Suprapubic skin (tissue), 2 donors: Measurements from ENCODE around the gene HASPIN.

Experiments used
- EP300 ChIP-seq: sonication (generic); formaldehyde crosslinking; IDR thresholded peaks from one replicate; pipeline ENCODE4 v1.6.1; 2017; ENCODE audit warnings: antibody characterized with exemption
- POLR2A ChIP-seq, 2 donors: fragments of 450-650 bp; IDR thresholded peaks; one replicate each; pipeline ENCODE4 v1.6.1; 2017; ENCODE audit warnings: antibody characterized with exemption in 2 of 2, mild to moderate bottlenecking in 2 of 2, moderate library complexity in 2 of 2

DNA sequence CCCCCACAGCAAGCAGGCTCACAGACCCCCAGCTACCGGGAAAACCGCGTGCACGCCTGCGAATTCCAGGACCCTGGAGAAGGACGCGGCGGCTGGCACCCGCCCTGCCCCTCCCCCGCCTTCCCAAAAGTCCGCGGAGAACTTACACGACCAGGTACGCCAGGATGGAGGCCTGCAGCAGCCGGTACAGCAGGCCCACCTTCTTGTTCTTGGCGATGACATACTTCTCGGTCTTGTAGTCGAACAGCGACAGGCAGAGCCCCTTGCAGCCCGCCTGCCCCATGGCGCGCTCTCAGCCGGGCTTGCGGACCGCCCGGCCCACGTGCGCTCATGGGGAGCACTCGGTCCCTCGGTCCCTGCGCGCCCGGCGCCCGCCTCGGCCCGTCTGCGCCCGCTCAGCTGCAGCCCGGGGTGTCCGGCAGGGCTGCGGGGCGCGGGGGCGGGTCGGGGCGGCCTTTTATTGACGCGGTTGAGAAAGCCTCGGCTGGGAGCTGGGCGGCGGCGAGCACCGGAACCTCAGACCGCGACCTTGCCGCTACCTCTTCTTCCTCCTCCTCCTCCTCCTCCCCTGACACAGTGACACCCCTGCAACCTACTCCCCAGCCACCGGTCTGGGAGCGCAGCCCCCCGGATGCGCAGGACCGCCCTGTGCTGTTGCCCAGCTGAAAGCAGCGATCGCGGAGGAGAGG, 27.8 kb upstream of the HASPIN start, which contains the start of gene P2RX5:
- TF ChIP-seq POLR2A (IDR thresholded peaks at IDR 0.05) (no peak), EP300 (no peak)
